ENCODE data around the gene ATP6V0A1.

Gene ATP6V0A1

DNA sequence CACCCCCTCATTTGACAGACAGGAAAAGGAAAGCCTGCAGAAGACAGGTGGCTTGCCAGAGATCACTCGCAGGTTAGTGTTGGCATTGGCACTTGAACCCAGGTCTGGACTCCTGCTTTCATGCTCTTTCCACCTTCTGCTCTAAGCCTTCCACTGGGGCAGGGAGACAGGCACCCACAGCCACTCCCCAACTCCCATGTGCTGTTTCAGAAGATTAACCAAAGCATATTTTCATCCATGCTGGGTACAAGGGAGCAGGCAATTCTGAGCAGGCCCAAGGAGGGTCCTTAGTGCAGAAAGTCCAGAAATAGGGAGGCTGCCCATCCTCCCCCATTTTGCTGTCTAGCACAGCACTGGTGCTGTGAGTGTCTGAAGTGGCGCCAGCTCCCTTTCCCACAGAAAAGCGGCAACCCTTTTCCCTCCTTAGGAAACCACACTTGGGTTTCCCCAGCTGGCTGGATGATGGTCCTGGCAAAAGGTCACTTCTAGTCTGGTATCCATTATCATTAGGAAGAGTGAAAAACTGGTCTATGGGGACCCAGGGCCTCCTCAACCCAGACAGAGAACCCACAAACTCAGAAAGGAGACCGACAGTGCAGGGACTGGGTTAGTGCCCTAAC is 33.6 kb upstream of the ATP6V0A1 start:
- no peak overlapping the region for H3K27ac ChIP-seq
- TF ChIP-seq CTCF (IDR thresholded peaks at IDR 0.05): no peak
- TF ChIP-seq ZFX (IDR thresholded peaks at IDR 0.05; ENCODE audit: borderline replicate concordance): no peak

GRCh38 chr17:42428141-42428944 is 30.3 kb upstream of the ATP6V0A1 start:
- H3K27ac ChIP-seq: no peak overlapping the region
- TF ChIP-seq ZFX (IDR thresholded peaks at IDR 0.05; ENCODE audit: borderline replicate concordance) (no peak), CTCF (IDR thresholded peaks at IDR 0.05) (peak; percentile 83)

DNA sequence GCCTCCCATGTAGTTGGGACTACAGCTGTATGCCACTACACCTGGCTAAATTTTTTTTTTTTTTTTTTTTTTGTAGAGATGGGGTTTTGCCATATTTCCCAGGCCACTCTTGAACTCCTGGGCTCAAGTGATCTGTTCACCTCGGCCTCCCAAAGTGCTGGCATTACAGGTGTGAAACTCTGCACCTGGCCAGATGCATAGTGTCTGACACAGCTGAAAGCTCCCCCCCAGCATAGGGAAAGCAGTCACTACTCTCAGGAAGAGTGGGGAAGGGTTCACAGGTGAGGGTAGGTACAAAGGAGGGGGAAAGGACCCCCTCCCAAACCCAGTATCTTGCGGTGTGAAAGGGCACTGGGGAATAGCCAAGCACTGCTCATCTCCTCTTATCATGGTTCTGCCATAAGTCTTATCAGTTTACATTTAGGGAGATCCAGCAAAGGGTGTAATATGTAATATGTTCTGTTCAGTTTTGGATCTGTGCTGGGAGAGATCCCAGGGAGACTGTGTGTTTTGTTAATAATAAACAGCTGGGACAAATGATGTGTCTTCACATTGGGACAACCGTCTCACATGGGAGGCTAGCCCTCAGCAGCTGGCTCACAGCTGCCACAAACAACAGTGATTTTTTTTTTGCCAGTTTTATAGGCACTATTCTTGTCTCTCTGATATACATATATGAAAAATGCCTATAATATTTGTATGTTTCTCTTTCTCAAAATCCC is 28.8 kb upstream of the ATP6V0A1 start:
- no peak for TF ChIP-seq ZFX (IDR thresholded peaks at IDR 0.05; ENCODE audit: borderline replicate concordance)
- TF ChIP-seq CTCF (IDR thresholded peaks at IDR 0.05): no peak
- H3K27ac ChIP-seq: no peak overlapping the region

GRCh38 chr17:42431758-42432161 is 26.9 kb upstream of the ATP6V0A1 start:
- TF ChIP-seq CTCF (IDR thresholded peaks at IDR 0.05) (no peak), ZFX (IDR thresholded peaks at IDR 0.05; ENCODE audit: borderline replicate concordance) (no peak)
- no peak overlapping the region for H3K27ac ChIP-seq

- TF ChIP-seq CTCF (IDR thresholded peaks at IDR 0.05) (no peak), ZFX (IDR thresholded peaks at IDR 0.05; ENCODE audit: borderline replicate concordance) (no peak)
- no peak overlapping the region for H3K27ac ChIP-seq
Observed at GRCh38 chr17:42436391-42436790, 22.3 kb upstream of the ATP6V0A1 start.

DNA sequence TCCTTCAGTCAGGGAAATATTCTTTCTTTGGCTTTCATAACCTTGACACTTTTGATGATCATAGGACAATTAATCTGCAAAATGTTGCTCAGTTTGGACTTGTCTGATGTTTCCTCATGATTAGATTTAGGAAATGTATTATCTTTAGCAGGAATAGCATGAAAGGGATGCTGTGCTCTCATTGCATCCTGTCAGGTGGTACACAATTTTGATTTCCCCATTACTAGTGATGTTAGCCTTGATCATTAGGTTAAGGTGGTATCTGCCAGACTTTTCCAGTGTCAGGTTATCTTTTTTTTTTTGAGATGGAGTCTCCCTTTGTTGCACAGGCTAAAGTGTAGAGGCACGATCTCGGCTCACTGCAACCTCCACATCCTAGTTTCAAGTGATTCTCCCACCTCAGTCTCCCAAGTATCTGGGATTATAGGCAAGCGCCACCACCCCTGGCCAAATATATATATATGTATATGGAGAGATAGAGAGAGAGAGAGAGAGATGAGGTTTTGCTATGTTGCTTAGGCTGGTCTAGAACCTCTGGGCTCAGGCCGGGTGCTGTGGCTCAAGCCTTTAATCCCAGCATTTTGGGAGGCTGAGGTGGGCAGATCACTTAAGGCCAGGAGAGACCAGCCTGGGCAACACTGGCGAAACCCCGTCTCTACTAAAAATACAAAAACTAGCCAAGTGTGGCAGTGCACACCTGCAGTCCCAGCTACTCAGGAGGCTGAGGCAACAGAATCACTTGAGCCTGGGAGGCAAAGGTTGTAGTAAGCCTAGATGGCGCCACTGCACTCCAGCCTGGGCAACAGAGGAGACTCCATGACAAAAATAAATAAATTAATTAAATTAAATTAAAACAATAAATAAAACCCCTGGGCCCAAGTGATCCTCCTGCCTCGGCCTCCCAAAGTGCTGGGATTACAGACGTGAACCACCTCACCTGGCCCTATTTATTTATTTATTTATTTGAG is 19.8 kb upstream of the ATP6V0A1 start:
- no peak overlapping the region for H3K27ac ChIP-seq
- TF ChIP-seq ZFX (IDR thresholded peaks at IDR 0.05; ENCODE audit: borderline replicate concordance): no peak
- peak; percentile 75 for TF ChIP-seq CTCF (IDR thresholded peaks at IDR 0.05)

All from 22Rv1 (cell line).